ENCODE results near the gene BAIAP2L1. TPM values are rescaled to one million over a fixed set of nuclear protein-coding genes. Genes with fewer than 3 reads are reported as not detected.

The BAIAP2L1 gene
- total and polyA plus RNA-seq, 2 experiments from 2014 or later: 24.1 to 38.3 TPM

- H2AFZ ChIP-seq: no peak overlapping the region
- H3K27me3 ChIP-seq (ENCODE audit: insufficient read depth): no peaks in the 10 kb centered on the region
- no peaks in the 10 kb centered on the region; the same call in 2 of the 3 replicates for H3K9me3 Mint-ChIP-seq
- peaks cover 1% of the 10 kb centered on the region for H3K27me3 Mint-ChIP-seq (ENCODE audit: insufficient read depth, low read depth, poor library complexity)
- no peak overlapping the region for H3K27ac Mint-ChIP-seq
- H3K4me2 ChIP-seq: no peak overlapping the region
- no peaks in the 10 kb centered on the region for H3K36me3 ChIP-seq (ENCODE audit: insufficient read depth)
- peaks cover 15% of the 10 kb centered on the region for H3K36me3 Mint-ChIP-seq (ENCODE audit: low read depth)
- TF ChIP-seq NANOG (IDR thresholded peaks at IDR 0.05; ENCODE audit: borderline replicate concordance): no peak
- no peak for TF ChIP-seq ZNF331 (CRISPR knock-in tag; IDR thresholded peaks at IDR 0.05; ENCODE audit: low read depth)
- TF ChIP-seq STAT1 (IDR thresholded peaks at IDR 0.05; ENCODE audit: unreplicated experiment): no peak
- TF ChIP-seq, protein P1, sequence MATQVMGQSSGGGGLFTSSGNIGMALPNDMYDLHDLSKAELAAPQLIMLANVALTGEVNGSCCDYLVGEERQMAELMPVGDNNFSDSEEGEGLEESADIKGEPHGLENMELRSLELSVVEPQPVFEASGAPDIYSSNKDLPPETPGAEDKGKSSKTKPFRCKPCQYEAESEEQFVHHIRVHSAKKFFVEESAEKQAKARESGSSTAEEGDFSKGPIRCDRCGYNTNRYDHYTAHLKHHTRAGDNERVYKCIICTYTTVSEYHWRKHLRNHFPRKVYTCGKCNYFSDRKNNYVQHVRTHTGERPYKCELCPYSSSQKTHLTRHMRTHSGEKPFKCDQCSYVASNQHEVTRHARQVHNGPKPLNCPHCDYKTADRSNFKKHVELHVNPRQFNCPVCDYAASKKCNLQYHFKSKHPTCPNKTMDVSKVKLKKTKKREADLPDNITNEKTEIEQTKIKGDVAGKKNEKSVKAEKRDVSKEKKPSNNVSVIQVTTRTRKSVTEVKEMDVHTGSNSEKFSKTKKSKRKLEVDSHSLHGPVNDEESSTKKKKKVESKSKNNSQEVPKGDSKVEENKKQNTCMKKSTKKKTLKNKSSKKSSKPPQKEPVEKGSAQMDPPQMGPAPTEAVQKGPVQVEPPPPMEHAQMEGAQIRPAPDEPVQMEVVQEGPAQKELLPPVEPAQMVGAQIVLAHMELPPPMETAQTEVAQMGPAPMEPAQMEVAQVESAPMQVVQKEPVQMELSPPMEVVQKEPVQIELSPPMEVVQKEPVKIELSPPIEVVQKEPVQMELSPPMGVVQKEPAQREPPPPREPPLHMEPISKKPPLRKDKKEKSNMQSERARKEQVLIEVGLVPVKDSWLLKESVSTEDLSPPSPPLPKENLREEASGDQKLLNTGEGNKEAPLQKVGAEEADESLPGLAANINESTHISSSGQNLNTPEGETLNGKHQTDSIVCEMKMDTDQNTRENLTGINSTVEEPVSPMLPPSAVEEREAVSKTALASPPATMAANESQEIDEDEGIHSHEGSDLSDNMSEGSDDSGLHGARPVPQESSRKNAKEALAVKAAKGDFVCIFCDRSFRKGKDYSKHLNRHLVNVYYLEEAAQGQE (IDR thresholded peaks at IDR 0.05; ENCODE audit: unreplicated experiment): no peak
- no peak for TF ChIP-seq ZNF462 (CRISPR knock-in tag; IDR thresholded peaks at IDR 0.05)
- no peak for TF ChIP-seq ZNF114 (CRISPR knock-in tag; IDR thresholded peaks at IDR 0.05)
- no peak for TF ChIP-seq CTCF (conservative IDR thresholded peaks at IDR 0.05; ENCODE audit: low read depth in 2 of 2)
- TF ChIP-seq EZH2phosphoT487 (IDR thresholded peaks at IDR 0.05; ENCODE audit: unreplicated experiment): no peak
- TF ChIP-seq POLR2AphosphoS5 (IDR thresholded peaks at IDR 0.05; ENCODE audit: low read depth): no peak
- TF ChIP-seq, protein P2, sequence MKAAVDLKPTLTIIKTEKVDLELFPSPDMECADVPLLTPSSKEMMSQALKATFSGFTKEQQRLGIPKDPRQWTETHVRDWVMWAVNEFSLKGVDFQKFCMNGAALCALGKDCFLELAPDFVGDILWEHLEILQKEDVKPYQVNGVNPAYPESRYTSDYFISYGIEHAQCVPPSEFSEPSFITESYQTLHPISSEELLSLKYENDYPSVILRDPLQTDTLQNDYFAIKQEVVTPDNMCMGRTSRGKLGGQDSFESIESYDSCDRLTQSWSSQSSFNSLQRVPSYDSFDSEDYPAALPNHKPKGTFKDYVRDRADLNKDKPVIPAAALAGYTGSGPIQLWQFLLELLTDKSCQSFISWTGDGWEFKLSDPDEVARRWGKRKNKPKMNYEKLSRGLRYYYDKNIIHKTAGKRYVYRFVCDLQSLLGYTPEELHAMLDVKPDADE (IDR thresholded peaks at IDR 0.05): no peak
- TF ChIP-seq CREB1 (CRISPR knock-in tag; IDR thresholded peaks at IDR 0.05; ENCODE audit: low read depth): no peak
- TF ChIP-seq JUNB (IDR thresholded peaks at IDR 0.05; ENCODE audit: unreplicated experiment): no peak
- H3K4me1 Mint-ChIP-seq: no peaks in the 10 kb centered on the region
- H3K27ac ChIP-seq (ENCODE audit: low read depth): no peak overlapping the region
- peaks cover 30% of the 10 kb centered on the region for H4K20me1 ChIP-seq (replicated peaks; ENCODE audit: insufficient read depth)
- no peaks in the 10 kb centered on the region for H3K4me1 ChIP-seq (ENCODE audit: insufficient read depth)
- H3K4me3 ChIP-seq: no peak overlapping the region
- H3F3A ChIP-seq (replicated peaks; ENCODE audit: low read depth): no peaks in the 10 kb centered on the region
- peaks cover 51% of the 10 kb centered on the region for H3K79me2 ChIP-seq (replicated peaks; ENCODE audit: insufficient read depth)
- DNase-seq (ENCODE audit: low spot score): no peak
- H3K9me2 ChIP-seq (ENCODE audit: insufficient read depth): no peaks in the 10 kb centered on the region
- H3K4me3 Mint-ChIP-seq: no peak overlapping the region
- no peak for ATAC-seq
These were observed 59.8 kb downstream of the BAIAP2L1 start for GRCh38 chr7:98341106-98341505.

All from GM23338 (cell line).